Jurkat, Clone E6-1 (cell line): ENCODE data around the gene BPIFB2.
A peak's percentile ranks its signal among the peaks of the same experiment; 100 is the strongest.
"Not testable (repeated sequence)": the region's sequence is repeated elsewhere in the genome, so short reads cannot be mapped to it uniquely, and the experiment has no call there.

Experiments used
- DNase-seq: peaks from one replicate; pipeline ENCODE4 v3.0.0-alpha.2; 2011; ENCODE audit warnings: low read depth, low spot score
- H3K4me3 ChIP-seq: 2 replicates; pipeline ENCODE4 v1.5.1; 2011; ENCODE audit warnings: mild to moderate bottlenecking, low read length, control low read depth, moderate library complexity

Gene BPIFB2

DNA sequence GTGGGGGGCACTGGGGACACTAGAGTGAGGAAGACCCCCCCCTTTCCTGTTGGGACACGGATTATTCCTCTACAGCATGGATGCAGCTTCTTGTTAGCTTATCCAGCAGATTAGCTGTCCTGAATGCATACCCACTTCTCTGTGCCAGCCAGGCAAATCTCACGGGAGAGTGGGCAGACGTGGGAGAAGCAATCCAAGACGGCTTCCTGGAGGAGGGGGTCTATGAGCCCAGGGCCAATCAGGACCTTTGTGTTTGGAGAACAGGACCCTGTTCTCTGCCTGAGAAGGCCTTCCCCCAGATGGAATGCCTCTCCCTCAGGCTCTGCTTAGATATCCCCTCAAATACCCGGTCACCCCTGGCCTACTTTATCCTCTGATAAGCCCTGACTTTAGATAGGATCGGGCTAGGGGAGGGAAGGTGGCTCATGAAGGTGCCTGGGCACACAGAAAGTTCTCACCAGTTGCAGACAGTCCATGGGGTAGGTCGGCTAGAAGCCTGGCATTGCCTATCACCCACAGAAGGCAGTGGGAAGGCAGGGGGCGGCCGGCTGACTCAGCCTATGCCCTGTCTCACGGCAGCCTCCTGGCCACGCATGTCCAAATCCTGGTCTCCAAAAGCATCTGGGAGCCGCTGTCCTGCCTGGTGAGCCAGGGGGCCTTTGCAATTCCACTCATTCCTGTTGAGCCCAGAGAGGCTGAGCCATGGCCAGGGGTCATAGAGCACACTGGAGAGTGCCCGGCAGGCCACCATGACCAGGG is 38.0 kb upstream of the BPIFB2 start:
- no peak for DNase-seq
- H3K4me3 ChIP-seq, result no peak overlapping the region

DNA sequence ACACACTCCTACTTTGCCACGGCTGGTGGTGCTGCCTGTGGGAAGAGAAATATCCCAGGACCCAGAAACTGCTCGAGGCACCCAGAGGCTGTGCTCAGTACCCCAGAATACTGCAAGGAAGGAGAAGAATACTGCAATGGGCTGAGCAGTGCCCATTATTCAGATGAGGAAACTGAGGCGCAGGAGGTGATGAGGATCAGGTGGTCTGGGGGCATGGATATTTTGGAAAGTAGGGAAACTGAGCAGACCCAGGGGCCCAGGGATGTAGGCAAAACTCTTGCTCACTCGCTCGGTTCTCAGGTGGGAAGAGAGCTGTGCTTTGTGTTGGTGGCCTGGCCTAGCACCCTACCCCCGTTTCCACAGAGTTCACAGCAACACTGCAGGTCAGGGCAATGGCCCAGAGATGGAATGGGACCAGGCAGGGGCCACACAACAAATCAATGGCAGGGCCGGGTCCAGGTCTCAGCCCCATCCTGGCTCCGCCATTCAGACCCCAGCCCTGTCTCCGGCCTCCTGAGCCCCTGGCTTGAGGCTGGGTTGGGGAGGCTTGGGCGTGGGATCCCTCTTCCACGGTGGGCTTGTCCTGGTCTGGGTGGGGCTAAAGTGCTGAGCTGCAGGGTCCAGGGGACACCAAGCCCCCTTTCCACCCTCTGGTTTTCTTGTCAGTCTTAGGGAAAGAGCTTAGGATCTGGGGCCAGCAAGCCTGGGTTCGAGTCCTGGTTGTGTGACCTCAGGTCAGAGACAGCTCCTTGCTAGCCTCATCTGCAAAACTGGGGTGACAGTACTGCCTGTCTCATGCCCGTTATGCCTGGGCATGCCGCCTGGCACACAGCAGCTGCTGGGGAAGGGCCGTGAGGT is 37.2 kb upstream of the BPIFB2 start:
- DNase-seq, result no peak
- H3K4me3 ChIP-seq, result no peak overlapping the region

DNA sequence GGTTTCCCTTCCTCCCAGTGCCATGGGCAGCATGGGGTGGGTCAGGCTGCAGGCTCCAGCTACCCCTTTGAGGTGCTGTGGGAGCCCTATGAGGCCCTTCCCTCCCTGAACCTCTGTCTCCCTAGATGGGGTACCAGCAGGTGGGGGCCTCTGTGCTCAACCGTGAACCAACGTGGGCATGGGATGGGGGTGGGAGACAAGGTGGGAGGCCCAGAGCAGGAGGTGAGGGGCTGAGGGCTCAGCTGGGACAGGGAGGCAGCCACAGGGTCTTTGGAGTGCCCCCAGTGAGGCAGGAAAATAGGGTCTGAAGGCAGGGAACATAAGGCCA is 36.6 kb upstream of the BPIFB2 start:
- DNase-seq, result no peak
- H3K4me3 ChIP-seq, result no peak overlapping the region

DNA sequence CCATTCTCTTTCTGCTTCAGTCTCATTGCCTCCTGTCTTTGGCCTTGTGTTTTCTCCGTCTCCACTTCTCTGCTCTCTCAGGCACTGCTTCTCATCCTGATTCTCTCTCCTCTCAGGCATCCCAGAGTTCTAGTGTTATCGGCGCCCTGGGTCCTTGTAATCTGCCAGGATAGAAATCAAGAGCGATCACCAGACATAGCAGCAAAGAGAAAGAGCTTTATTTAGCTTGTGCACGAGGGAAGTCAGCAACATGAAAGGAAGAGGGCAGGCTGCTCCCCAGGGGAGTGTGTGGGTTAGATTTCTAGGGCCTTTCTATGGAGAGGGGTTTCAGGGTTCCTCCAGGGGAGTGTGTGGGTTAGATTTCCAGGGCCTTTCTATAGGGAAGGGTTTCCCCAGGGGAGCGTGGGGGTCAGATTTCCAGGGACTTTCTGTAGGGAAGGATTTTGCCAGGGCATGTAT is 35.8 kb upstream of the BPIFB2 start:
- H3K4me3 ChIP-seq, result peak overlapping the region; percentile 74
- peak; percentile 60 for DNase-seq

DNA sequence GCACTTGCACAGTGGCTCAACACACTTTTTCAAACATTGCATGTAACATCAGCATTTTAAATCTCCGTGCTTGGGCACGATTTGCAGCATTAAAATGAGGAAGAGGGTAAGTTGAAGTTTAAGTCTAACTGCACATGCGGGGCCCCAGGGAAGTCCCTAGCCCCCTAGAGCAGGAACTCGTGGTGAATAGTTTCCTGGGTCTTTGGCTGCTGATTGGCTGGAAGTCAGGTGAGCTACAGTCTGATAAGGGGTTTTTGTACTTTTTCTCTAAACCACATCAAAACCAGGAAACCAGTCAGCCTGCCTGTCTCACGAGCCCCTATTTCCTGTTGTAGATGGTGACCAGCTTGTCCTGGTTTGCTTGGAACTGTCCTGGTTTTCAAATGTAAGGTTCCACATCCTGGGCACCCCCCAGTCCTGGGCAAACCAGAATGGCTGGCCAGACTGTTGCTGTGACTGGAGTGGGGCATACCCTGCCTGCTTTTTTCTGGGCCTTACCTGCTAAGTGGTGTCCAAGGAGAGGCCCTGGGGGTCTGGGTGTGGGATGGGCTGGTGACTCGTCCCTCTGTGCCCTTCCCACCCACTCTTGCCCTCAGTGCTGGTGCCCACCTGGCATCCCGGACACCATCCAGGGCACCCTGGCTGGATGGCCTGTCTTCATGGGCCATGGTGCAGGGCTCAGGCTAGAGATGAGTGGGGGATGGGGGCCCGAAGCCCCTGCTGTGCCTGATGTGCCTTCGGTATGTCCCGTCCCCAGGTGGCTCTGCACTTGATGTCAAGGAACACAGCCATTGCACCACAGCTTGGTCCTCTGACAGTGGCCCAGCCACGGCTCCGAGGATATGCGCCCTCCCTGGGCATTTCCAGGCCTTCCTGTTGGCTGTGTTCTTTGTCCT is 35.1 kb upstream of the BPIFB2 start:
- DNase-seq, result peak; percentile 99
- peak overlapping the region; percentile 74 for H3K4me3 ChIP-seq

DNA sequence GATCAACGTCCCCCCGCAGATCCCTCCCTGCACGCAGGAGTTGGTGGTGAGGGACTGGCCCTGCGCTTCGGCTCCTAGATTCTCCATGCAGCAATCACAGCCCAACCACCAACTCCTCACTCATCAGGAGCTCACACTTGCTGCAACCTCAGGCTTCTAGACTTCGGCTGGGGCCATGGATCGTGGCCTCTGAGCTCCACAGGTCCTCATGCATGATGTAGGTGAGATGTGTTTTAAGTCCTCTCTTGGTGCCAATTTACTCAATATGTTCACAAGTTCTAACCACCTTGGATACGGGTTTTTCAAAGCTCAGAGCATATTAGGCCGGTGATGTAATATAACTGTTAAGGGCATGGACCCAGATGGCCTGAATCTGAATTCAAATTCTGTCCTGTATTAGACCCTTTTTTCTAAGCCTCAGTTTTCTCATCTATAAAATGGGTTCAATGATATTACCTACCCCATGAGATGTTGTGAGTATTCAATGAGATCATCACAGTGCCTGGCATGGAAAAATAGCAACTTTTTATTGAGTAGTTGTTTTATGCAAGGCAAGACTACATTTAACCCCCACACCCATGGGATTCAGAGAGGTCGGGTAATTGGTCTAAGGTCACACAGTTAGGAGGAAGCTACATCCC is 34.3 kb upstream of the BPIFB2 start:
- peak overlapping the region; percentile 74 for H3K4me3 ChIP-seq
- DNase-seq, result no peak

DNA sequence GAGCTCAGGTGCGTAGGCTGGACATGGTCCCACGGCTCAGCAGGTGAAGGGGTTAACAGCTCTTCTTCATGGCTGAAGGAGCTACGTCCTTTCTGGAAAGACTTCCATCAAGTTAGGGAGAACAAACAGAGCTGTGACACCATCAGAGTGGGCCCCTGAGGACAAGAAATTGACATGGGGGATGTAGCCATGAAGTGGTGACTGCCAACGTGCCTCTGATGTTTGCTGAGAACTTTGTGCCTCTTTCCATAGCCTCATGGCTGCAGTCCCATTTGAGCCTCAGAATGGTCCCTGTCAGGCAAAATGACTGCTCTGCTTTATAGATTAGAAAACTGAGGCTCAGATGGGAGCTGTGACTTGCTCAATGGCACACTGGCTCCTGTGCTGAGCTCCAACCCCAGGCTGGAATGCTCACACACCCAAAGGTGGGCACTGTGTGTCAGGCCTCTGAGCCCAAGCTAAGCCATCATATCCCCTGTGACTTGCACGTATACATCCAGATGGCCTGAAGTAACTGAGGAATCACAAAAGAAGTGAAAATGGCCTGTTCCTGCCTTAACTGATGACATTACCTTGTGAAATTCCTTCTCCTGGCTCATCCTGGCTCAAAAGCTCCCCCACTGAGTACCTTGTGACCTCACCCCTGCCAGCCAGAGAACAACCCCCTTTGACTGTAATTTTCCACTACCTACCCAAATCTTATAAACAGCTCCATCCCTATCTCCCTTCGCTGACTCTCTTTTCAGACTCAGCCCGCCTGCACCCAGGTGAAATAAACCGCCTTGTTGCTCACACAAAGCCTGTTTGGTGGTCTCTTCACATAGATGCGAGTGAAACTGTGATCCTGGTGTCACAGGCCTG is 33.1 kb upstream of the BPIFB2 start:
- H3K4me3 ChIP-seq, DNase-seq: not testable (repeated sequence)

DNA sequence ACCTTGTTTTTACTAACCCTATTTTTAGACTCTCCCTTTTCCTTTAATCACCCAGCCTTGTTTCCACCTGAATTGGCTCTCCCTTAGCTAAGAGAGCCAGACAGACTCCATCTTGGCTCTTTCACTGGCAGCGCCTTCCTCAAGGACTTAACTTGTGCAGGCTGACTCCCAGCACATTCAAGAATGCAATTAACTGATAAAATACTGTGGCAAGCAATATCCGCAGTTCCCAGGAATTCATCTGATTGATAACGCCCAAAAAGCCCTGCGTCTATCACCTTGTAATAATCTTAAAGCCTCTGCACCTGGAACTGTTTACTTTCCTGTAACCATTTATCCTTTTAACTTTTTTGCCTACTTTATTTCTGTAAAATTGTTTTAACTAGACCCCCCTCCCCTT is 32.4 kb upstream of the BPIFB2 start:
- DNase-seq, result not testable (repeated sequence)

DNA sequence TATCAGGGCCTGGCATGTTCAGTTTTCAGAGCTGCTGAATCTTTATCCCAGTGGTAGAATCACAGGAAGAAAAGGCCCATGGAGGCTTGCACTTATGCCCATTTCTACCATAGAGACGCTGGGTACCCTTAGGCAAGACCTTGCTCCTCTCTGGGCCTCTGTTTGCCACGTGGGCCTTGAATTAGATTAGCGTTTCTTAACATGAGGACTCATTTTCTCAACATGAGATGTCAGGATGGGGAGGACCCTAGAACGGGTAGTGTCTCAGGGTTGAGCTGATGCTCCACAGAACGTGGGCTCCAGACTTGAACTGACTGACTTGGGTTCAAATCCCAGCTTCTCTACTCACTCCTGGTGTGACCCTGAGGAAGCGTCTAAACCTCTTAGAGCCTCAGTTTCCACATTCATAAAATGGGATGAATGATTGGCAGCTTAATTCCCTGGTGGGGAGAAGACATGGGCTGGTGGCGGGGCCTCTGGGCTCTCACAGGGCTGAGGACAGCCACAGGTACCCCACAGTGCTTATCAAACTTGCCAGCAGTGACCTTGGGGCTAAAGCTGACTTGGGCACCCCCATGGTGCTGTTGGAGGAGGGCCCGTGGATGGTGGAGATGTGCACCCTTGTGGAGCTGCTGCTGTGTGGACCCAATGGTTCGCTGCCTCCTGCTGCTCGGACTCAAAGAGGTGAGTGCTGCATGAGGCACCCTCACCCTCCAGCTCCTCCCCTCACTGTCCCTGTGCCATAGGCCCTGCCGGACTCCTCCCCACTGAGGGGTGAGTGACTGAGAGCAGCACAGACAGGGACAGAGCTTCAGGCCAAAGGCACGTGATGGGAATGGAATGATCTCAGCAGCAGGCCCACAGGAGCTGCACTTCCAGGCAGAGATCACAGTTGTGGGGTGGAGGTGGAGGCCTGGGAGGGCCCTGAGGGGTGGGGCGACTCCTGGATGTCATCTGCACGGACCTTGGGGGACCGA is 31.5 kb upstream of the BPIFB2 start:
- H3K4me3 ChIP-seq, result peak overlapping the region; percentile 42
- DNase-seq, result peak; percentile 65

More for the DNA sequence above, 32.4 kb upstream of the BPIFB2 start:
- not testable (repeated sequence) for H3K4me3 ChIP-seq

DNA sequence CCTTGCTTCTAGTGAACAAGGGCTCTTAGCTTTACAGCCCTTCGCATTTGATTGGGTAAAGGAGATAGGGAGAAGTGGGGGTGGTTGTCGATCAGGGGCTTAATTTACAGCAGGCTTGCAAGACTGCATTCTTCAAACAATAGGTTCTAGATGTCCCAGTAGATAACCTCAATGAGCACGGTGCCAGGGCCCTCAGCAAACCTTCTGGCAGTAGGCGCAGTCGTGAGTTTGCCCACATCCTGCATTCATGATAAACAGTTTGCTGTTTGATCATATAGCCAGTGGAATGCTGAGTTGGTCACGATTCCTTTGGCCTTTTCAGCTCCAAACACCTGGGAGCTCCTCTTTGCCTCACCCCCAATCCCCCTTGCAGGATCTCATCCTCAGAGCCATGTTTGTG is 30.8 kb upstream of the BPIFB2 start:
- DNase-seq, result peak; percentile 97
- H3K4me3 ChIP-seq, result peak overlapping the region; percentile 42

DNA sequence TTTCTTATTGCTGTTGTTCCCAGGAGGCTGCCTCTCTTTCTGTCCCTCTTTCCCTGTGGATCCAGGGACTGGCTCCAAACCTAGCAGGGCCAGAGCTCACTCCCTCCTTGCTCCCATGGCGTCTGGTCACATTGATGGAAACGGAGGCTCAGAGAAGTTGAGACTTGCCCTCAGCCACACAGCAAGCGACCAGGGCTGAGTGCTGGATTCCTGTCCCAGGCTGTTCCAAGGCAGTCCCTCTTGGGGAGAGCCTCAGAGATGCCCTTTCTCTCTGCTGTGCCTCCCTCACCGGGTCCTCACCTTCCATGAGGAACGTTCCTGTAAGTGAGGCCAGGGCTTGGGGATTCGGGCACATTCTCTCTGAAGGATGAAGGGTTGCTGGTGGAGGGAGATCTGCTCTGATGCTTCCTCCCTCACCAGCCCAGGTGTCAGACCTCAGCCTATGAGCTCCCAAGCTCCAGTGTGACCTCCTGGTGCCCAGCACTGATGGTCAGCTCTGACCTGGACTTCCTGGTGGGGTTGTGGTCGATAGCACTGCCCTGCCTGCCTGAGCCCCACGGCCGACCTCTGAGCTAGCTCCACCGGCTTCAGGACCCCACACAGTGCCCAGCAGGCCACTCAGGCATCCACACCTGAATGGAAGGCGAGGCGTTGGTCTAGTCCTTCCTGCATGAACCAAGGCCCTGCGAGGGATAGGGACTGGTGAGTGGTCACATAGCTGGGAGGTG is 30.1 kb upstream of the BPIFB2 start:
- no peak for DNase-seq
- peak overlapping the region; percentile 41 for H3K4me3 ChIP-seq

DNA sequence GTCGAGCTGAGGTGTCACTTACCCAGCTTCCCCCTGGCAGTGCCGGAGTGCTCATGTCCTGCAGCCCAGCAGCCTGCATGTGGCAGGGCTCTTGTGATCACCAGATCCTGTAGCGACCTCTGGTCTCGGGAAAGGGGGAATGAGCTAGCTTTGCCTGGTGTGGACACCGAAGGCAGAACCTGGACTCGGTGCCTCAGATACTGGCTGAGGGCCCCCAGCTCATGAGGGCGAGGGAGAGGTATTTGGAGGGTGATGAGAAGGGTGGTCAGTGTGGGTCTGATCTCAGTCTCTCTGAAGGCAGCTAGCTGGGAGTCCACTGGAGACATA is 29.5 kb upstream of the BPIFB2 start:
- no peak overlapping the region for H3K4me3 ChIP-seq
- DNase-seq, result no peak

DNA sequence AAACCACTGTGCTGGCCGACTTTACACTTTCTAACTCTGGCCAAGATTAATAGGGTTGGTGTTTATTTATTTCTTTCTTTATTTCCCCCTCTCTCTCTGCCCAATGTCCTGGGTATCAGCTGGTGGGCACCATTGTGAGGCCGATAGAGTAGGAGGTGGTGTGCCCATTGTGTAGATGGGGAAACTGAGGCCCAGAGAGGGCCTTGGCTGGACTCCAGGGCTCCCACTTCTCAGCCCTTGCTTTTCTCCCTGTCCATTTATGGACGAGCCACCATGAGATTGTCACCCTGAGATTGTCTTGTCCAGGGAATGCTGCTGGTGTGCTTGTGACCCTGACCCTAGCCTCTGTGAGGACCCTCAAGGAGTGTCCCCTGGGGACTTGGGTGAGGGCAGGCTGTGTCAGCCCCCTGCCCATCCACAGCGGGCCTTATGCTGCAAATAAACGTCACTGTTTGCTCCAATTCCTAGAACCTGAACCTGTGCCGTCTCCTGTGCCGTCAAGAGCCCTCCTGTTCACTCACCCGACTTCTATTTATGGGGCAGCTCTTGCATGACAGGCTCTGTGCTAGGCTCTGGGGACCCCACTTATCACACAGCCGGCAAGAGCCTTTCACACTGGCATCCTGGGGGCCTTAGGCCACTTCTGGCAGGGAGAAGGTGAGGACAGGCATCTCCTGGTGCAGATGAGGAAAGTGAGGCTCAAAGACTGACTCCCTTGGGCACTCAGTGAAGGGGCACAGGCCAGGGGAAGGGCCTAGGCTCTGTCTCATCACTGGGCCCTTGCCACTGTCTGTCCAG is 28.1 kb upstream of the BPIFB2 start:
- no peak for DNase-seq
- H3K4me3 ChIP-seq, result no peak overlapping the region

DNA sequence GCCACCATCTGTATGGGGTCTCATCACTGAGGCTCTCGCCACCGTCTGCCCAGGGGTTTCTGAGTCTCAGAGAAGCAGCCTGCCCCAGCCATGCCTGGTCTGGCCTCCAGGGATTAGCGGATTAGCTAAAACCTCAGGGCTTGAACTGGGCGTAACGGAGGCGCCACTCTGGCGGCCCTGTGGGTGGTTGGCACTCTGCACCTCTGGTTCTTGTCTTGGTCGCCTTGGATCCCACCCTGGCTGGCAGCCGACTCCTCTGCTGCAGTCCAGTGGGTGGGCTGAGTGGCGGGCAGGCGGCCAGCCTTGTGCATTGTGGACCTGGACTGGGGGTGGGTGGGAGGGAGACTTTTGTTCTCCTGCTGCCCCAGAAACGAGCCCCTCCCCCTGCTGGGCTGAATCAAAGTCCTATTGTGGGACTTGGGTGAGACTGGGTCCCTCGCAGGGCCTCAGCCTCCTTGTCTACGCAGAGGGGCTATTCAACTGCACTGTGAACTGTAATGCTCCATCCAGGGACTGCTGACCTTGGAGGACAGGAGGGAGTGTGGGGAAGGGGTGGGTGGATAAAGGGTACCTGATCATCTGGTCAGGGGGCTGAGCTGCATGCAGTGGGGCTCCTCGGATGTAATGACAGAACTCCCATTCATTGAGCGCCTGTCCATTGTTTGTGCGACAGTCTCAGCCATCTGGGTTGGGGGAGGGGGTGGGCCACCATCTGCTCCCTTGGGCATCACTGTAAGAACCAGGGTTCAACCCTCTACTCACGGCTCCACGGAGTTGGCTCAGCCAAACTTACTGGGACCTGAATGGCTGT is 27.2 kb upstream of the BPIFB2 start:
- no peak for DNase-seq
- no peak overlapping the region for H3K4me3 ChIP-seq

DNA sequence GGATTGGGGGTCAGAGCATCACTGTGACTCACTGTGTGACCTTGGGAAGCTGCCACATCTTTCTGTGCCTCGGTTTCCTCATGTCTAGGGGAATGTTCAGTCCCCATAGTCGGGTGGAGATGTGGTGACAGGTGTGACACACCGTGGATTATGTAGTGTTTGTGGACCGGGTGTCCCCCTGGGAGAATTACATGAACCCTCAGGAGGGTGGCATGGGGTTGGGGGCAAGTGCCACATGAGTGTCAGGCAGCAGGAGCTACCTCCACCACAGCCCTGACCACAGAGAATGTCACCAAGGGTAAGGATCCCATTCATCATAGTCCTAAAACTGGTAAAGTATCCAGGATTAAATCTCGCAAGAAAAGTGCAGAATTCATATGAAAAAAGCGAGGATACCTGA is 26.5 kb upstream of the BPIFB2 start:
- no peak for DNase-seq

More for the DNA sequence above, 26.5 kb upstream of the BPIFB2 start:
- no peak overlapping the region for H3K4me3 ChIP-seq
